ENCODE measurements around the gene METTL14.

DNA sequence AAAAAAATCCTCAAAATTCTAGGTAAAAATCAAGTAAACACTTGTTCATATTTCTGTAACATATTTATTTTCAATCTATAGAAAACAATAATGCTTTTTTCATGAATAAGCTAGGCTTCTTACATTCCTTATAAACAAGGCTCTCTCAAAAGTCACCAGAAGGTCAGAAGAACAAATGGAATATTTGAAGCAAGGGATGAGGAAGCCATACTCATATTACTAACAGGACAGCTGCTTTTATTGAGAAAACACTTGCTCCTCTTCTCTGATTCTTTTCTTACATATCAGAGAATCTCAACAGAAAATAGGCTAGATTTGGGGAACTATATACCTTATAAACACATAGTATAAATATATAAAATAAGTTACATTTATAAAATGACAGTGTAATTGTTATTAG, 67.9 kb downstream of the METTL14 start:
- TF ChIP-seq, protein P1, sequence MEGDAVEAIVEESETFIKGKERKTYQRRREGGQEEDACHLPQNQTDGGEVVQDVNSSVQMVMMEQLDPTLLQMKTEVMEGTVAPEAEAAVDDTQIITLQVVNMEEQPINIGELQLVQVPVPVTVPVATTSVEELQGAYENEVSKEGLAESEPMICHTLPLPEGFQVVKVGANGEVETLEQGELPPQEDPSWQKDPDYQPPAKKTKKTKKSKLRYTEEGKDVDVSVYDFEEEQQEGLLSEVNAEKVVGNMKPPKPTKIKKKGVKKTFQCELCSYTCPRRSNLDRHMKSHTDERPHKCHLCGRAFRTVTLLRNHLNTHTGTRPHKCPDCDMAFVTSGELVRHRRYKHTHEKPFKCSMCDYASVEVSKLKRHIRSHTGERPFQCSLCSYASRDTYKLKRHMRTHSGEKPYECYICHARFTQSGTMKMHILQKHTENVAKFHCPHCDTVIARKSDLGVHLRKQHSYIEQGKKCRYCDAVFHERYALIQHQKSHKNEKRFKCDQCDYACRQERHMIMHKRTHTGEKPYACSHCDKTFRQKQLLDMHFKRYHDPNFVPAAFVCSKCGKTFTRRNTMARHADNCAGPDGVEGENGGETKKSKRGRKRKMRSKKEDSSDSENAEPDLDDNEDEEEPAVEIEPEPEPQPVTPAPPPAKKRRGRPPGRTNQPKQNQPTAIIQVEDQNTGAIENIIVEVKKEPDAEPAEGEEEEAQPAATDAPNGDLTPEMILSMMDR (IDR thresholded peaks at IDR 0.05), result no peak
- no peak for TF ChIP-seq EZH2 (IDR thresholded peaks at IDR 0.05; ENCODE audit: borderline replicate concordance, insufficient read depth, low read depth, low read length, poor library complexity, severe bottlenecking)

Data from B cell (primary cell).